DMS 273 treated with DMSO at 0.1 percent for 48 hours (cell line): ENCODE measurements around the gene OR52N4.
"Not testable (repeated sequence)": the region's sequence is repeated elsewhere in the genome, so short reads cannot be mapped to it uniquely, and the experiment has no call there.

Experiments used
- DNase-seq: peaks from one replicate; lab custom pipeline; 2025; lab: John Stamatoyannopoulos, UW

Gene OR52N4

DNA sequence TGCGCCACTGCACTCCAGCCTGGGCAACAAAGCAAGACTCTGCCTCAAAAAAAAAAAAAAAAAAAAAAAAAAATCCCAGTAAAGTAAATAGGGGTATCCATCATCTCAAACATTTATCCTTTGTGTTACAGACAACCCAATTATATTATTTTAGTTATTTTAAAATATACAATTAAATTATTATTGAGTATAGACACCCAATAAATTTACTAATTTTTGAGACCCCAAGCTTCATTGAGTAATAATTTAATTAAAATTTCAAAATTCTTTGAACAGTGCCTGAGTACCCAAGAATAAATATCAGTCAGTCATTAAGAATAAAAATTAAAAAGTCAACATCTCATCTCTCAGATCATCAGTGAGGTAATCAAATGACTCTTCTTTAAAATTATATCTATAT, at the start of gene OR52N4:
Gene OR52N4, plus strand, starts transcription at position 301 of the 400 bp plus-strand sequence. CDS start 498 bp downstream, outside the sequence.
- DNase-seq: no peak

- no peak for DNase-seq
Measured at GRCh38 chr11:5705688-5706087, 48.4 kb upstream of the OR52N4 start.

- no peak for DNase-seq
Measured at GRCh38 chr11:5712507-5712906, 41.5 kb upstream of the OR52N4 start.

DNA sequence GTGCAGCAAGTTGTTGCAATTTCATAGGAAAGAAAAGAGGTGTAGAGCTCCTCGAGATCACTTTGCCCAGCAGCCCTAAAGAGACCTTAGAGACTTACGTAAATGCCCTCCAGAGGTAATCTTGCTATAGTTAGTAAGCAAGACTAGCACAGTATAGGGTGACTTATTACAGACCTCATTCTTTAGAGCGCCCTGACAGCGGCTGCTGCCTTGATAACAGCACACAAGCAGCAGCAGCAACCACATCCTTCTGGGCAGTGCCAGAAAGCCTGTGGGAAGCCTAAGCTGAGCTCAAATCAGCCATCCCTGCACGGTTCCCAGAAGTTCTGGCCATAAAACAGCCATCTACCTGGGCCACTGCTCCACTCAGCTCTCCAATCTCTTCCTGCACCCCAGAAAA, 40.3 kb upstream of the OR52N4 start:
- DNase-seq: no peak

DNA sequence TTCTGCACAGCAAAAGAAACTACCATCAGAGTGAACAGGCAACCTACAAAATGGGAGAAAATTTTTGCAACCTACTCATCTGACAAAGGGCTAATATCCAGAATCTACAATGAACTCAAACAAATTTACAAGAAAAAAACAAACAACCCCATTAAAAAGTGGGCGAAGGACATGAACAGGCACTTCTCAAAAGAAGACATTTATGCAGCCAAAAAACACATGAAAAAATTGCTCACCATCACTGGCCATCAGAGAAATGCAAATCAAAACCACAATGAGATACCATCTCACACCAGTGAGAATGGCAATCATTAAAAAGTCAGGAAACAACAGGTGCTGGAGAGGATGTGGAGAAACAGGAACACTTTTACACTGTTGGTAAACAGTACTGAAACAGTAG, 37.5 kb upstream of the OR52N4 start:
- not testable (repeated sequence) for DNase-seq

GRCh38 chr11:5719703-5720495, 34.1 kb upstream of the OR52N4 start:
- DNase-seq: no peak

DNA sequence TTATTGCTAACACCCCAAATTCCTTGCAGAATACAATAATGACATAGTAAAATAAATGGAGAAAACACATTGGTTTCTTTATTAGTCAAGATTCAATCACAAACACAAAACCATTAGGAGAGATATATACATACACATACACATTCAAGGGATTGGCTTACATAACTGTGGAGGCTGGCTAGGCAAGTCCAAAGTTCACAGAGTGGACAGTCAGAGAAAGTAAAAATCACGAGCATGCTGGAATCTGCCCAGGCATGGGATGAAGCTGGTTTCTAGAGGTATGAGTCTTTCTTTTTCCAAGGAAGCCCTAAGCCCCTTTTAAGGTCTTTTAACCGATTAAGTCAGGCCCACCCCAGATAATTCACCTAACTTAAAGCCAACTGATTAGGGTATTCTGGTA, 31.4 kb upstream of the OR52N4 start:
- DNase-seq: no peak

- DNase-seq: no peak
Measured at GRCh38 chr11:5726351-5726750, 27.7 kb upstream of the OR52N4 start.

GRCh38 chr11:5727691-5728090, 26.4 kb upstream of the OR52N4 start:
- DNase-seq: no peak

DNA sequence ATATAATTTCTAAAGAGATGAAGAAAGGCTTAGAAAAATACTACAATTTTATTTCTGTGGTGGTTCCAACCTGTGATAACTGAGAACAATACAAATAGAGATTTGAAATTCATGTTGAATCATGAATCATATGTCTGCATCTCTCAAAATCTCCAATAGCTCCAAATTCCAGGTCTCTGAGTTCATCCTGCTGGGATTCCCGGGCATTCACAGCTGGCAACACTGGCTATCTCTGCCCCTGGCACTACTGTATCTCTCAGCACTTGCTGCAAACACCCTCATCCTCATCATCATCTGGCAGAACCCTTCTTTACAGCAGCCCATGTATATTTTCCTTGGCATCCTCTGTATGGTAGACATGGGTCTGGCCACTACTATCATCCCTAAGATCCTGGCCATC, 17.6 kb upstream of the OR52N4 start, which contains the start of gene OR56B1:
Gene OR56B1, plus strand, starts transcription at position 53 of the 400 bp plus-strand sequence. Its CDS starts 69 bp downstream, at position 122.
- no peak for DNase-seq

DNA sequence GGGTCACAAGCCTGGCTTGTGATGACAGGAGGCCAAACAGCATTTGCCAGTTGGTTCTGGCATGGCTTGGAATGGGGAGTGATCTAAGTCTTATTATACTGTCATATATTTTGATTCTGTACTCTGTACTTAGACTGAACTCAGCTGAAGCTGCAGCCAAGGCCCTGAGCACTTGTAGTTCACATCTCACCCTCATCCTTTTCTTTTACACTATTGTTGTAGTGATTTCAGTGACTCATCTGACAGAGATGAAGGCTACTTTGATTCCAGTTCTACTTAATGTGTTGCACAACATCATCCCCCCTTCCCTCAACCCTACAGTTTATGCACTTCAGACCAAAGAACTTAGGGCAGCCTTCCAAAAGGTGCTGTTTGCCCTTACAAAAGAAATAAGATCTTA, 17.0 kb upstream of the OR52N4 start:
- DNase-seq: no peak

- DNase-seq: no peak
Measured at GRCh38 chr11:5737670-5738392, 16.2 kb upstream of the OR52N4 start.

DNA sequence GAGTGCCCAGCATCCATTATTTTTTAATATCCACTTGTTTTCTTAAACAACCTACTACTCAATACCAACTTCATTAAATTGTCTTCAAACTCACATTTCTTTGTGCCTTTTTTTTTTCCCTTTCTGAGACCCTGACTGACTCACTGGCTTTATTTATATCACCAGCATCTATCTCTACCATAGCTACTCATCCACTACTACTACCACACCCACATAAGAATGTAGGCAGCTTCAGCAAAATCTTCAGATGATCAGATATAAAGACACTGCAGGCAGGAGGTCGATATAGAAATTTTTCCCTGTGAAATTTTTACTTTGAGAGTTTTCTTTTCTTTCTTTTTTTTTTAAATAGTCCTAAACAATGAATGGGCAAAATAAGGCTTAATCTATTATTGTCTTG, 15.6 kb upstream of the OR52N4 start:
- no peak for DNase-seq

GRCh38 chr11:5746614-5747013, 7.4 kb upstream of the OR52N4 start:
- no peak for DNase-seq

DNA sequence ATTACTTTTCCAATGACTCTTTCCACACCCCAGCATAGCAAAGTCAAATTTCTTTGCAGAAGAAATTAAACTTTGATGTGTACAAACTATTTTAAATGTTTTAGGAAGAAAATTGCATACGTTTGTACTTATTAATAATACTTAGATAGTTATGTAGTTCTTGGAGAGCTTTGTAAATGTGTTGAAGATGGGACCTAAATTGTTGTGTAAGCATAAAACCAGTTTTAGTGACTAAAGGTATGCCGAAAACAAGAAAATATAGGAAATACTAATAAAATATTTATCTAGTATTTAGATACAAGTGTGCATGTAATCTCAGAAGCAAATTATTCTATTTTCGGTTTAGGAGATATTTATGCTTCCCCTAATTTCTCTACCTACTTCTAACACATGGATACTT, 4.2 kb upstream of the OR52N4 start:
- no peak for DNase-seq

DNA sequence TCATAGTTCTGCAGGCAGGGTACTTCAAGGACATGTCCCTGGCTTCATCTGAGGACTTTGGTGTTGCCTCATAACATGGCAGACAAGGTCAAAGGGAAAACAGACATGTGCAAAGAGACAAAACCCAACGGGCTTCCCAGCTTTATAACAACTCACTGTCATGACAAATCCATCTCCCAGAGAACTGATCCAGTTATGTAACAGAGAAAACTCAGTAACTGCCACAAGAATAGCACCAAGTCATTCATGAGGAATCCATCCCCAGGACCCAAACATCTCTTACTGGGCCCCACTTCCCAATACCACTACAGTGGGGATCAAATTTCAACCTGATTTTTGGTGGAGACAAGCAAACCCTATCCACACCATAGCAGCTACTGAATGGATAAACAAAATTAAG, 13.0 kb downstream of the OR52N4 start:
- no peak for DNase-seq

GRCh38 chr11:5783255-5783654, 29.2 kb downstream of the OR52N4 start, which contains the start of gene OR52N5:
Gene OR52N5 (minus strand): TSS chr11:5783355. CDS start chr11:5778634, 4,721 bp downstream.
- DNase-seq: no peak

GRCh38 chr11:5791165-5791564, 37.1 kb downstream of the OR52N4 start, which contains the start of gene OR52N1:
Gene OR52N1 (minus strand): TSS chr11:5791265. CDS start chr11:5788816, 2,449 bp downstream.
- no peak for DNase-seq

DNA sequence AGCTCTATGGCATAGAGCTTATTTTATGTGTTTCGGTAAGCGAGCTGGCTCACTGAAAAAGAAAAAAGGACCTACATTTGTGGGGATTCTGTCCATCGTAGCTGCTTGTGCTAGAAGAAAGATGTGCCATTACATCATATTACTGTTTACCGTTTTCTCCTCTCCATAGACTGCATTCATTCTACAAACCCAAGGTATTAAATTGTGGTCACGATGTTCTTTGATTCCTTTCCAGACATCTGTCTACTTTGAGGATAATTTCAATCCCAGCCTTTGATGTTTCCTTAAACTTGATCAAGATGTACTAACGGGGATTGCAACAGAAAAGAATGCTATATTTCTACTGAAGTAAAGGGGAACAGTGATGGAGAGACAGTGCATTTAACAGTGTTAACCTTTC, 42.5 kb downstream of the OR52N4 start:
- no peak for DNase-seq

DNA sequence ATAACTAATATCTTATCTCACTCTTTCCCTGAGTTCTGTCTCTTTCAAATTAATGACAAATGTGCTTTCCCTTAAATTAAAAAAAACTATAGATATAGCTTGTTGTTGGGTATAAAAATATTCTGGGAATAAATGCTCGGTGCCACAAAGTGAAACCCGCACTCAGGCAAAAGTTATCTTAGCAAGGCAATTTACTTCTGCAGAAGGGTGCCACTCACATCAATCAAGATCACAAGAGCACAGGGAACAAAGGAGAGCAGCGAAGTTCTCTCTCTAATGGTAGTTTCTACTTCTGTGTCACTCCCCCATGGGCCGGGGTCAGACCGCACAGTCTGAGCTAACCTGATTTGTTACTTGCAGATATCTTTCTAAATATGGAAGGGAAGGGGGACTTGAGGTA, 49.9 kb downstream of the OR52N4 start:
- no peak for DNase-seq
